Measurements from ENCODE around the gene DRC1. TPM values are rescaled to one million over a fixed set of nuclear protein-coding genes. Genes with fewer than 3 reads are reported as not detected.

The DRC1 gene
- total RNA-seq, 1 experiment from 2014 or later = not detected

DNA sequence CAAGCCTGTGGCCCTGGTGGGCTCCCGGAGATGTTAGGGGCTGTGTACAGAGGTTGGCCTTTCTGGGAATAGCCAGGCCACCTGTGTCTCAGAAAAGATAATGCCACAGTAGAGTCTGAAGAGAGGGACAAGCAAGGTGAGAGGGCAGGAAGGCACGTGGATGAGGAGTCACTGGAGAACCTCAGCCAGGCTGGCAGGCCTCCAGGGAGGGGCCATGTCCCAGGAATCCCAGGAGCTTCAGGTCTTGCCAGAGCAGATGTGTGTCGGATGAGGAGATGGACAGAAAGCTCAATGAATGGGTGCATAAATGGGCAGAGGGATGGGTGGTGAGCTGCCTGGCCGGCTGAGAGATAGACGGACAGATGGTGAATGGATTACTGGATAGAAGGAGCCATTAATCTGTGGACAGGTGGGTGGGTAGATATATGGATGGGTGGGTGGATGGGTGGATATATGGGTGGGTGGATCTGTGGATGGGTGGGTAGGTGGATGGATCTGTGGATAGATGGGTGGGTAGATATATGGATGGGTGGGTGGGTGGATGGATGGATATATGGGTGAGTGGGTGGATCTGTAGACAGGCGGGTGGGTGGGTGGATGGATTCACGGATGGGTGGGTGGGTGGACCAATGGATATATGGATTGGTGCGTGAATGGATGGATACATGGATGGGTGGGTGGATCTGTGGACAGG is 84.2 kb downstream of the DRC1 start:
- no peak for TF ChIP-seq YY1 (IDR thresholded peaks at IDR 0.05; ENCODE audit: extremely low read depth, insufficient replicate concordance, low read depth, low read length)
- no peak for TF ChIP-seq FOSL1 (IDR thresholded peaks at IDR 0.05; ENCODE audit: low read depth)
- no peak for TF ChIP-seq ATF3 (IDR thresholded peaks at IDR 0.05)
- no peak for TF ChIP-seq SP1 (IDR thresholded peaks at IDR 0.05; ENCODE audit: low read depth)
- TF ChIP-seq, protein P1, sequence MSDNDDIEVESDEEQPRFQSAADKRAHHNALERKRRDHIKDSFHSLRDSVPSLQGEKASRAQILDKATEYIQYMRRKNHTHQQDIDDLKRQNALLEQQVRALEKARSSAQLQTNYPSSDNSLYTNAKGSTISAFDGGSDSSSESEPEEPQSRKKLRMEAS (IDR thresholded peaks at IDR 0.05) = no peak
- TF ChIP-seq CEBPB (IDR thresholded peaks at IDR 0.05; ENCODE audit: low read depth) = no peak
- TF ChIP-seq POLR2A (IDR thresholded peaks at IDR 0.05; ENCODE audit: borderline replicate concordance, extremely low read depth, insufficient read depth, insufficient read length) = no peak
- TF ChIP-seq, protein P2, sequence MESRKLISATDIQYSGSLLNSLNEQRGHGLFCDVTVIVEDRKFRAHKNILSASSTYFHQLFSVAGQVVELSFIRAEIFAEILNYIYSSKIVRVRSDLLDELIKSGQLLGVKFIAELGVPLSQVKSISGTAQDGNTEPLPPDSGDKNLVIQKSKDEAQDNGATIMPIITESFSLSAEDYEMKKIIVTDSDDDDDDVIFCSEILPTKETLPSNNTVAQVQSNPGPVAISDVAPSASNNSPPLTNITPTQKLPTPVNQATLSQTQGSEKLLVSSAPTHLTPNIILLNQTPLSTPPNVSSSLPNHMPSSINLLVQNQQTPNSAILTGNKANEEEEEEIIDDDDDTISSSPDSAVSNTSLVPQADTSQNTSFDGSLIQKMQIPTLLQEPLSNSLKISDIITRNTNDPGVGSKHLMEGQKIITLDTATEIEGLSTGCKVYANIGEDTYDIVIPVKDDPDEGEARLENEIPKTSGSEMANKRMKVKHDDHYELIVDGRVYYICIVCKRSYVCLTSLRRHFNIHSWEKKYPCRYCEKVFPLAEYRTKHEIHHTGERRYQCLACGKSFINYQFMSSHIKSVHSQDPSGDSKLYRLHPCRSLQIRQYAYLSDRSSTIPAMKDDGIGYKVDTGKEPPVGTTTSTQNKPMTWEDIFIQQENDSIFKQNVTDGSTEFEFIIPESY (IDR thresholded peaks at IDR 0.05; ENCODE audit: extremely low read depth, insufficient replicate concordance, low read length) = no peak
- no peak for TF ChIP-seq POLR2AphosphoS5 (IDR thresholded peaks at IDR 0.05; ENCODE audit: low read depth, low read length)

More for the DNA sequence above, 84.2 kb downstream of the DRC1 start:
- H3K36me3 ChIP-seq (ENCODE audit: control insufficient read depth in 1 of 2, insufficient read depth in 2 of 2, low read length in 2 of 2) = no peaks in the 10 kb centered on the region
- H2AFZ ChIP-seq (ENCODE audit: low read depth, low read length, poor library complexity, severe bottlenecking) = no peak overlapping the region
- CTCF ChIA-PET = no interaction called here
- H3K79me2 ChIP-seq (ENCODE audit: insufficient read depth, low read length) = no peaks in the 10 kb centered on the region
- H4K20me1 ChIP-seq (ENCODE audit: insufficient read depth) = no peaks in the 10 kb centered on the region
- H3K9me3 ChIP-seq (ENCODE audit: control insufficient read depth in 1 of 2, insufficient read depth in 1 of 2, low read depth in 1 of 2, low read length in 2 of 2) = no peaks in the 10 kb centered on the region
- H3K27ac ChIP-seq (ENCODE audit: low read depth, low read length) = no peak overlapping the region
- no peaks in the 10 kb centered on the region for H3K4me1 ChIP-seq (ENCODE audit: control insufficient read depth in 1 of 2, insufficient read depth in 2 of 2, low read length in 2 of 2)
- no peaks in the 10 kb centered on the region for H3K9me2 ChIP-seq (ENCODE audit: insufficient read depth)
- no peak overlapping the region for H3K9ac ChIP-seq (ENCODE audit: low read length)
- H3K4me2 ChIP-seq (ENCODE audit: low read length) = no peak overlapping the region
- POLR2A ChIA-PET = no interaction called here
- intact Hi-C loops (cut with micrococcal nuclease) = no loop called here
- DNase-seq (ENCODE audit: low read depth, low spot score) (no peak), ATAC-seq (no peak)
- H3K27me3 ChIP-seq (ENCODE audit: insufficient read depth, low read length) = 0 out of 2 replicates have a peak, but pooled peaks cover 4% of the 10 kb centered on the region
- RAD21 ChIA-PET (ENCODE audit: low non-redundant PET in 1 of 2, low total read pairs in 2 of 2, uncharacterized antibody in 2 of 2, unreplicated experiment in 2 of 2) = no interaction called here
- no peak overlapping the region for H3K4me3 ChIP-seq (replicated peaks in 1 of 2; ENCODE audit: low read depth in 1 of 2, low read length in 2 of 2)
- BruUV-seq (replicated peaks) = no TSS peak
